CD4-positive, alpha-beta T cell treated with Interferon gamma for 1 hour (primary cell): ENCODE data around the gene ZCCHC24.
A peak's percentile ranks its signal among the peaks of the same experiment; 100 is the strongest.

Experiments
- DNase-seq: peaks from one replicate; pipeline ENCODE4 v3.0.0-alpha.2; 2020

ZCCHC24 gene

DNA sequence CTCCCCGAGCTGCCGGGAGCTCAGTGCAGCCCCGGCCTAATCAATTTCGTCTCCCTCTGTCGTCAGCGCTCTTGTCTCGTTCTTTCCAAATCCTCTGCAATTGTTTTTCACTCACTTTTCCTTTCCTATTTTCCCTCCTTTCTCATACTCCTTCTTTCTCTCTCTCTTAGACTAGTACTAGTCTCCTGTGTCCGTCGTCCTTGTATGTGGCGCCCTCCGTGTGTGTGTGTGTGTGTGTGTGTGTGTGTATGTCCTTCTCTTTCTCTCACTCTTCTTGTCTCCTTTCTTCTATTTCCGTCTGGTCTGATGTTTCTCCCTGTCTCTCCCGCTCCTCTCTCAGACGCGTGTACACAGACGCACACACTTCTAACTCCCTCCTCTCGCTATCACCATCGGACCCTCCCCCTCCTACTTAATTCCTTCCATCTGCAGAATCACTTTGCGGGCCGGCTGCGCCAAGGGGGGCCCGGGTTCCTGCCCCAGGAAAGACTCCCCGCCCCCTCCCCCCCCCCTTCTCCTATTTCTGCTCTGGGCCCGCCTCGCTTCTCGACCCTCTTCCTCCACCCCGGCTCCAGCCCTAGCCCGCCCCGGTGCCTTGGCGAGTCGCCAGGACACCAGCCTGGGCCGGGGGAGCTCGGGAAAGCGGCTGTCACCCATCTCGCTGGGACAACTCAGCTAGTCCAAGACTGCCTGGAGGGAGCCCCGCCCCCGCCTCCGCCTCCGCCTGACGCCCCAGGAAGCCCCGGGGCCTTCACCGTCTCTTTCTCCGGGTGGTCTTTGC, 743 bp upstream of the ZCCHC24 start:
- no peak for DNase-seq

DNA sequence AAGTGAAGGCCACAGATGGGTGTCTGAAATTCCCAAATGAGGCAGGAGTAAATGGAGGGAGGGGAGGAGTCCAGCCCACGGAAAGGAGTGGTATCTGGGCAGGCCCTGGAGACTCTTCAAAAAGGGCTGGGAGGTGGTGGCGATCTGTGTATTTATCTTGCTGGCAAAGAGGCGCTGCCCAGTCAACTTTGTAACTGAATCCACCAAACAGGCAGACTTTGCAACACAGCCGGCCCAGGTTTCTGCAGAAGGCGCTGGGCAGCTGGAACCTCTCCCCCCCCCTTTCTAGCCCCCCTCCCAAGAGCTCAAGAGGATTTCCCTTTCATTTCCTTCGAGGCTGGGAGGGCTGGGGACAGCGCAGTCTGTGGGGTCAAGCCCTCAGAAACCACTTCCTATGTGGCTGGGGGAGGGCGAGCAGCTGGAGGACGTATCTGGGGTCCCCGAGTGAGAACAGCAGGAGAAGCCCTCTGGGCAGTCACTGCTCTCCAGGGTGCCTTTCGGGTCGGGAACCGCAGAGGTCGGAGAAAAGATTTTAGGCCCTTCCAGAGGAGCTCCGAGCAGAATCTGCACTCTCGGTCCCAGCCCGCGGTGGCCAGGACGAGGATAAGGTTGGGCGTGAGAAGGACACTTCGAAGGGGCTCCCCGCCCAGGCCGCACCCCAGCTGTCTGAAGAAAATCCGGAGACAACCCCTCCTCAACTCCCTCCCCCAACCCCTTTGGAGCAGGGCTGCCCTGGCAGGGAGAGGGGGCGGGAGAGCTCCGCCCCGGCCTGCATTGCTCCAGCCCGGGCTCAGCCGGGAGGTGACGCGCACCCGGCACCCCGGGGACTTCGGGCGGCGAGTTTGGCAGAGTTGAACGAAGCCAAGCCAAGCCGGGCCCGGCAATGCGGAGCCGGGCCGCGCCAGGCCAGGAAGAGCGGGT, 965 bp downstream of the ZCCHC24 start:
- DNase-seq: peak; percentile 29

DNA sequence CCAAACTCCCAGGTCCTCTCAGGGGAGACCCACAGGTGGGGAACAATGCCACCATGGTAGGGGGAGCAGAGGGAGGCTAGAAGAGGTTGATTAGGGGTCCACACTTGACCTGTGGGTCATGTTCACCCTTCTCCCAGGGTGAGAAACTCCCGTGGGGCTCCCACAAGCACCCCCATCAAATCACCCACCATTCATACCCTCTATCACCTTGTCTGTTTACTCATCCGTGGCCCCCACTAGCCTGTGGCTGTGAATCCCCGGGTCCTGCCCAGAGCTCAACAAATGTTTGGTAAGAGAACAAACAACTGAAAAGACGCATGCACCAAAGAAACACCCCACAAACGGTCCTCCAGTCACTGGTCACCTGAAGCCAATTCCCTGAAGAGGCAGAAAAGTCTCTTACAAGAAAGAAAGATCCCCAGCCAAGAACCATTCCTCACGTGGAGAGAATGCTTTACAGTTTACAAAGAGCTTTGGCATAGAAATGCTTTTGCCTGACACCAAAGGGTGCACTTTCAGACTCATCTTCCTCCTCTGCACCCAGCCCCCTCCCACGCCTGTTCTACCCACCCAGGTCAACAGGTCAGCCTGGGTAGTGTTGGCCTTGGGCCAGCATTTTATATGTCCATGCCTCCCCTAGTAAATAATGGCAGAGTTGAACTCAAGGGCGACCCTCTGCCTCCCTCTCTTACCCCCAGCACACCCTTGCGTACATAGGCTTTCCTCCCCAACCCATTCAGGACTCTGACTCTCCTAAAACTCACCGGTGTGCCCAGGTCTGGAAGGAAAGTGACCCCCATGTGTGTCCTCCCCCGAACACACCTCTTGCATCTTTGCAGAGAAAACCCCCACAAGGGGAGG, 1.9 kb downstream of the ZCCHC24 start:
- no peak for DNase-seq

DNA sequence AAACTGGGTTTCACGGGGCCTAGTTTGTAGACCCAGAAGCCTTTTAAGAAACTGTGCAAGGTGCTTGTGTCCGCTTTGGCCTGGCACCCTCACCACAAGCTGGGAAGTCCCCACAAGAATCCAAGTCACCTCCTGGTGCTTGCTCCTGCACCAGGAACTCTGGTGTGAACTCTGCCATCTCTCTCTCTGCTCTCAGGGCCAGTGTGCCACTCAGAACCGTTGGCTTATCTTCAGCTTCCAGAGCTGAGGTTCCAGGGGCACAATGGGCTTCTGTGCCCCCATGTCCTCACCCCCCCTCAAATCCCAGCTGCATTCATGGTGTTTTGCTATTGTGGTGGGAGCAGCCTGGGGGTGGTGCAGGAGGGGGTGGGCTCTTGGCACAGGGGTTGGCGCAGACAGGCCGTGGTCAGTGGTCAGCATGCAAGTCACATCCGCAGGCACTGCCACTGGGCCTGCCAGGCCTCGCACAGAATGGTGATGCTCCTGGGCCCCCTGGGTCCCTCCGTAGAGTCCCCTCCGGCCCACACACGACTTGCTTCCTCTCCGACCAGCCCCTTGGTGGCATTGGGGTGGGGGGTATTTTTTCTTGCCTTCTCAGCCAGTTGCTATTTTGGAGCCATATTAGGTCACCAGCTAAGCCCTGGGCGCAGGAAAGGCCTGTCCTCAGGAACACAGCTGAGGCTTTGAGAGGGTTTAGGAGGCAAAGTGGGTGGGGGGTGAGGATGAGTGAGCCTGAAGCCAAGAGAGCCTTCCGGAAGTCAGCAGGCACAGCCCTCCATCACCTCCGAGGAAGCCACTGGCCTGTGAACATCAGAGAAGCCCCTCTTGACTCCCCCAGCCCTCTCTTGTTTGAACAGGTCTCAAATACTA, 3.0 kb downstream of the ZCCHC24 start:
- no peak for DNase-seq

DNA sequence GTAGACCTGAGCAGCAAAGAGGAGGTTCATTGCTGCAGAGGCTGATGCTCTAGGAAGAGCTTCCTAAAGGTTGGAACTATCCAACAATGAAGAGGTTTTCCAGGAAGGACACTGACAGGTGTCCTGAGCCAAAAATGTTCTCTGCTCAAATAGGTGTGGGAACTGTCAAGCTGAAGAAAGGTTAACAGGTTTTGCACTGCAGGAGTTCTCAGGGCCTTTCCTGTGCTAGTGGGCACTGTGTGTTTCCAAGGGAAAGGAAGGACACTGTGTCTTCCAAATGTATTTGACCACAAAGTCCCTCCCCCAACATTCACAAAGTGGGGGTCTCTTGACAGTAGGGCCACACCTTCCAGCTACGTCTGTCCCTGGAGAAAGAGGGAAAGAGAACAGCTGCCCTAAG, 4.0 kb downstream of the ZCCHC24 start:
- no peak for DNase-seq

DNA sequence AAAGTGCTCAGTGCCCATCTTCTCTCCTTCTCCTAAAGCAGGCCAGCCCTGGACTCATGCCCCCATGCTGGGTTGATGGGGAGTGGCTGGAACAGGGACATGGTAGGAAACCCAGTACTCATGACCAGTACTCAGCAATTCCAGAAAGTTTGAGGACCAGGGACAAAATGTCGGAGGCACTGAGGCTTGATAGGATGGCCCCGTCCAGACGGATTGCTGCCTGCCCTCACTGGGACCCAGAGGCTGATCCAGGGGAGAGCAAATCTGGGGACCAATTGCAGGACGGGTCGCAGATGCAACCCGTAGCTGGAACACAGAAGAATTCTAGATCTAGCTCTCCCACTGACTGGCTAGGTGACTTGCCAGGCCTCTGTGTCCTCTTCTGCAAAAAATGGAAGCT, 5.1 kb downstream of the ZCCHC24 start:
- DNase-seq: no peak

DNA sequence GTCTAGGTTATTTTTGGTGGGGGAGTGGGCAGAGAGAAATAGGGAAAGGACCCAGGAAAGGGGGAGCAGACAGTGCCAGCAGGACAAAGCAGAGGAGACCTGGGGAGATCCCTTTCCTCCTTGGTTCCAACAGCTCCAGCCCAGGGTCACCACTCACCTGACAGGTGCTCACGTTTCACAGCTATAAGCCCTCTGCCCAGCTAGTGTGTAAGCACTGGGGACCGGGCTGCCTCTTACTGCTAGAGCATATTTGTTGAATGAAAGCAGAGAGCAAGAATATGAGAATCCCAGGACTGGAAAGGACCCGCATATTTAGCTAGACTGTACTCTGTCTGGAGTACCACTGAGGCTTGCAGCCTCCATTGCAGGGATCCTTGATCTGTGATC, 6.7 kb downstream of the ZCCHC24 start:
- DNase-seq: no peak

DNA sequence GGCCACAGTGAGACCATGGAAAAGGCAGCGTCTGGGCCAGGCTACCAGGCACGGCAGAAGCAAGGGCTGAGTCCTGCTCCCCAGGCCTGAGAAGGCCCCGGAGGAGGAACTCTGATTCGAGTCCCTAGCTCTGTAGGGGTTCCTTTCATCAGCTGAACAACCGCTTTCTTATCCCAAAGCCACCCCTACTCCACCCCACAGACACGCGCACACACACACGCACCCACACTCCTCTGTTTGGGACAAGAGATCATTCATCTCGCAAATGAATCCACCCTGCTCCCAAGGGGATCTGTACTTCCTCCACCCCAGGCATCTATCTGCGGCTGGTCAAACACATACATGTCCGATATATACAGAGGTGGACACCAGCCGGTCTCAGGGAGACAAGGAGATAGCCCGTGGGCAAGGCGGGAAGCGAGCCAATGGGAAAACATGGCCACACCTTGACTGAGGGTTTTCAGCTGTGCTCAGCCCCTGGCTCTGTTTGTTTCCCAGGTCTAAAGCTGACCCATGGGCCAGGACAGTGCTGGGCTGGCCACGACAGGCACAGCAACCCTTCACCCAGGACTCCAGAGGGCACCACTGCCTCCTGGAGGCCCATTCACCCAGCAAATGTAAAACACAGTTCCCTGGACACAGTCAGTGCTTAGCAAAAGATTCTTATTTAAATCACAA, 7.3 kb downstream of the ZCCHC24 start:
- DNase-seq: no peak

DNA sequence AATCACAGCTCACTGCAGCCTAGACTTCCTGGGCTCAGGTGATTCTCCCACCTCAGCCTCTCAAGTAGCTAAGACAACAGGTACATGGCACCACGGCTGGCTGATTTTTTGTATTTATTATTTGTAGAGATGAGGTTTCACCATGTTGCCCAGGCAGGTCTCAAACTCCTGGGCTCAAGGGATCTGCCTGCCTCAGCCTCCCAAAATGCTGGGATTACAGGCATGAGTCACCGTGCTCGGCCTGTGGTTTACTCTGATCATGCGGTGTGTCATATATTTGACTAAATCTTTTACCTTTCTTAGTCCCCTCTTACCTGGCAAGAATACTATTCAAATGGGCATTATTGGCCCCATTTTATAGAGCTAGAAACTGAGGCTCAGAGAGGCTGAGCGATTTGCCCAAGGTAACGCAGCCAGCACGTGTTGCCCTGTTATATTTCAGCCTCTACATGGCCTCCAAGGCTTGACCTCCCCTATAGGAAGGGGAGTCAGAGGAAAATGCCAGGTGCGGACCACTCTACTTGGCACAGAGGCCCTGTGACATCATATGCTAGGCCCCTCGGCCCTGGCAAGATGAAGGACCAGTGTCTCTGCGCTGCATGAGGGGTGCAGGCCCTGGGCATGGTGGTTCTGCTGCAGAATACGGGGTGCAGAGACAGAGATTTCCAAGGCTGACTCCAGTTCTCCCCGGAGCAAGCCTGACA, 8.2 kb downstream of the ZCCHC24 start:
- no peak for DNase-seq

DNA sequence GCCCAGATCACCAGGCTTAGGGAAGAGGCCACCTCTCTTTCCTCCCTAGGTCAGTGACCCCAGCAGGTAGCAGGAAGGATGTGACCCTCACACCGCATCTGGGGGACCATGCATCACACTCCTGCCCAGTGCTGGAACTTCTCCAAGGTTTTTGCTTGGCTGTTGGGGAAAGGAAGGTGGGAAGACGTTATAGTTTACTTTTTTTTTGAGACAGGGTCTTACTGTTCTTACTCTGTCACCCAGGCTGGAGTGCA, 8.6 kb downstream of the ZCCHC24 start:
- no peak for DNase-seq

DNA sequence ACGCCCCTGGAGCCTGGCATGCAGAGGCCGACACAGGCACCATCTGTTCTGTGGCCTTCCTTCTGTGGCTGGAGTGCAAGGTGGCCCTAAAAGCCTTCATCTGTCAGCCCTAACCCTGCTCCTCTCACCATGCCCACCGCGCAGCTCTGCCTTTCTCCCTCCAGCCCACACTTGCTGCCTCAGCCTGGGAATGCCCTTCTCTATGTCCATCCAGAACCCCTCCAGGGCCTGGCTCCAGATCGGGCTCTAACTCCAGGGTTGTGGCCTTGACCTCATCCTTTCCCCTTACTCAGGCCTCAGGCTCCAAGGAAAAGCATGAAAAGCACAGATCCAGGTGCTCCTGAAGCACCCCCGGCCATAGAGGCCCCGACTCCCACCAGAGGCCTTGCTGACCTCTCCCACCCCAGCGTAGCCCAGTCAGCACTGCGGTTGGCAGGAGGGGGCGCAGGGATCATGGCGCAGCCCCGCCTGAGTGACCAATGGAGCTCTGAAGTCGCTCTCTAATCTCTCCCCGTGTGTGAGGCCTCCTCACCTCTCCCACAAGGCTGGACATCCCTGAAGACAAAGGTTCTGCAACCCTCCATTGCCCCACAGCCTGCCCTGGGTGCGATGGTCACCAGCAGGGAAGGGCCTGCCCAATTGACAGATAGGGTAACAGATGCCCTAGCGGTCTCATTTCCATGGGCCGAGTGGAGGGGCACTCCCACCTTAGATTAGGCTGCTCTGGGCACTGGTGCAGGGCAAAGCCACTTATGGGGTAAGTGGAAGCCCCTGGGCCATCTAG, 9.2 kb downstream of the ZCCHC24 start:
- DNase-seq: no peak

DNA sequence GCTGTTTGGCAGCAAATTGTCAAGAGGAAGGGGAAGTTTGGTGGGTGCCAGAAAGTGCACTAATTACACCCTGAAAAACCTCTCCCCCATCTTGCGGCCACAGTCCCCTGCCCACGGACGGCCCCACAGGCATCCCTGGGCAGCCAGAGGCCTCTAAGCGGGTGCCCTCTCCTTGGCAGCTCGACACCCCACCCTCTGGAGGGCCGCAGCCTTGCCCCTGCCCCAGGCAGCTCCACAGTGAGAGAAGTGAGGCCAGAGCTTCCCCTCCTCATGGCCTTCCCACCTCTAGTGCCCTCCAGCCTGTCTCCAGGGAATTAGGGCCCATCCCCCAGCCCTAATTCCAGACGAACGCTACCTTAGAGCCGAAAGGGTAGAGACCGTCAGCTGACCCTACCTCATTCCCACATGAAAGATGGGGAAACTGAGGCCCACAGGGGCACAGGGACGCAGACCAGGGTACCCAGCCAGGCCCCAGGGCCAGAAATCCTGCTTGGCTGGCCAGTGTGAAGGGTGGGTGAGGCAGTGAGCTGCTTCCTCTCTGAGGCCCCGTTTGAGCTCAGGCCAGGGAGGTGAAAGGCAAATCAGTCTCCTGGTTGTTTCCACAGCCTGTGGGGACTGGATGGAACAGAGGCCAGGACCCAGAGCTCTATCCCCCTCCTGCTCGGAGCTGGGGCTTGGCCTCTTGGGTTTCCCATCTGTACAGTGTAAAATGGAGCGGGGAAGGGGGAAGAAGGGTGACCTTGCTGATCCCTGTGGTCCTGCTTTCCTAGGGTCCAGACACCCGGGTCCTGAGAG, 10.0 kb downstream of the ZCCHC24 start:
- no peak for DNase-seq

DNA sequence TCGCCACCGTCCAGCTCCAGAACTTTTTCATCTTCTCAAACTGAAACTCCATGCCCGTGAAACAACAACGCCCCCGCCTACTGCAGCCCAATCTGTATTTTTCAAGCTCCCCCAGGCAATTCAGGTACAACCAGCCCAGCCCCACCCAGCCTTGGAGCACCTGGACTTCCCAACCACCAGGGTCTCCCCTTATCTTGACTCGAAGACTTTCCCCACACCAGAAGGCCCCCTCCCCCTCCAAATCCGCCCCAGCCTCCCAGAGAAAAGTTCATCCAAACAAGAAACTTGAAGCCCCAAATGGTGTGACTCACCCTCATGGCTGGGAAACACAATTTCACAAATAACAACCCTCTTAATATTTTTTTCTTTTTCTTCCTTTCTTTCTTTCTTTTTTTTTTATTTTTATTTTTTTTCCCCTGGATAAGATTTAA, 10.6 kb downstream of the ZCCHC24 start:
- DNase-seq: no peak

DNA sequence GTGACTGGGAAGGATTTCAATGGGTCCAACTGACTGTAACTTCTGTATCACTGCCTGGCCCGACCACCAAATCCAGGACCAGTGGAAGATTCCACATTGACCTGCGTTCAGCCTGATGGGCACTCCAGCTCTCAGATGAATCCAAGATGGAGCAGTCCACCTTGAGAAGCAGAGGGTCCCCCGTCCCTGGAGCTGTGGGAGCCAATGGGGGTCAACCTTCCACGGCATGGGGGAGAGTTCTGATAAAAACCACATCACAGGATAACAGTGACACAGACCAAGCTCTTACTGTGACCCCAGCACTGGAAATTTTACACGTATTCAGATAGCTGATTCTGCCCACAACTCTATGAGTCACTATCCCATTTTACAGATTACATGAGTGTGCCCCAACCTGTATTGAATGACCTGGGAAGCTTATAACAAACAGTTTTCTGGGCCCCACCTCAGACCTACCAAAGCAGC, 11.2 kb downstream of the ZCCHC24 start:
- DNase-seq: no peak

DNA sequence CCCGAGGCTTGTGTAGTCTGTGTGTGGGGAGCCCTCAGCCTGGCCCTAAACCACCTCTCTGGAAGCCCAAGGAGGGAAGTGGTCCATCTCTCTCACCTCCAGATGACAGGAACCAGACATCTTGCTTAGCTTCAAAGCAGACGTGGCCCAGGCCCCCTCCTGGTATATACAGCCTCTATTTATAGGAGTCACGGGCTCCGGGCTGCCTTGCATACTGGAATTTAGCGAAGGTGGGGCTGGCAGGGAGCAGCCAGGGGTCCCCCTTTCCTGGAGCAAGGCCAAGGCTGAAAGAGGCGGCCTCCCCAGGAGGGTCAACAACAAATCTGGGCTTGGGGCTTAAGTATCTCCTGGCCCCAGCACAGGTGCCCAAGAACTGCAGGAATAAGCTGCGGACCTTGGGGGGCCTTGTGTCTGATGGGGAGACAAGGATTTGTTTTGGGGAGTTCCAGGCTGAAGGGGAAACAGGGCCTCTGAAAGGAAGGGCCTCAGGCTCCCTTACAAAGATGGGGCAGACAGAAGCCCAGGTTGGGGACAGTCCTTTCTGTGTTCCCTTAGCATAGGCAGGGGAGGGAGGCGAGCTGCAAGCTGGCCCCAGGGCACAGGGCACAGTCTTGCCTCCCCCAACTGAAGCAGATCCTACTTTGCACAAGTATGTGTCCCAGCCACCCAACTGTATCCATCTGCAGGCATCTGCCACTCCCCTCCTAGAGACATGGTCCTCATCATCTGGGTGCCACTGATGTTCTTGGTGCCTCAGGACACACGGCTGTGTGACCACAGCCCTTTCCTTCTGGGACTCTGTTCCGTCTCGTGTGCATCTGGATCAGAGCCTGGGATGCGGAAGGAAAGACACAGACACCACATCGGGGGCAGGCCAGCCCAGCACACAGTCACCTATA, 11.9 kb downstream of the ZCCHC24 start:
- DNase-seq: no peak

DNA sequence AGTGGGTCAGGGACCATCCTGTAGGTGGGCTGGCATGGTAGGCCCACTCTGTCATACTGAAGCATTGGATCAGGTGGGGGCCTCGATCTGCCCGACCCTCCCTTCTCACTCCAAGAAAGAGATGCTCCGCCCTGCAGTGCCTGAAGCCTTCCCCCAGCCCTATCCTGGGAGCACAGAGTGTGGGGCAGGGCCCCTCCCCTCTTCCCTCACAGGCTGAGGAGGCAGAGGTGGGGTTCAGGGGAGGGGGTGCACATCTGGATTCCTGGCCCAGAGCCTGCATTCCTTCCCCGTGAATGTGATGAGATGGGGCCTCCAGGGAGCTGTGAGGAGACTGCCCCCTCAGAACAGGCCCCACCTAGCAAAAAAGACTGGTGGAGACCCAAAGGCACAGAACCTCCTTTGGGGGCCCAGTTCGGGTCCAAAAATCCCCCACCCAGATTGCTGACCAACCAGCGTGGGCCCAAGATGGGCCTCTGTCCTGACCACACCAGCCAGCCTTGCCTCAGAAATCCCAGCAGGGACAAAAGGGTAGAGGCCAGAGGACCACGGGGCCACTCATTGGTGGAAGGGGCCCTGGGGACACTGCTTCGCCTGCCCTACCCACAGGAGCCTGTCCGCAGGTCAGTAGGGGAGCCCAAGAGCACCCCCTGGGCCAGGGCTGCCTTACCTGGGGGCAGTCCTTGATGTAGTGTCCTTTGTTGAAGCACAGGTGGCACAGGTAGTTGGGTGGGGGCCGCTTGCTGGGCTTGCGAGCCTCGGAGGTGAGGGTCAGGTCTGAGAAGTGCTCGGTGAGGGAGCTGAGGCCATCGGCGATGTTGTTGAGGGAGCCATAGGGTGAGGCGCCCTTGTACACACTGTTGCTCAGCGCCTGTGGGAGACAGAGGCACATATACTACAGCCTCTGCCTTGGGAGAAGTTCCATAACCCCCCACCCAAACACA, 13.3 kb downstream of the ZCCHC24 start:
- no peak for DNase-seq

DNA sequence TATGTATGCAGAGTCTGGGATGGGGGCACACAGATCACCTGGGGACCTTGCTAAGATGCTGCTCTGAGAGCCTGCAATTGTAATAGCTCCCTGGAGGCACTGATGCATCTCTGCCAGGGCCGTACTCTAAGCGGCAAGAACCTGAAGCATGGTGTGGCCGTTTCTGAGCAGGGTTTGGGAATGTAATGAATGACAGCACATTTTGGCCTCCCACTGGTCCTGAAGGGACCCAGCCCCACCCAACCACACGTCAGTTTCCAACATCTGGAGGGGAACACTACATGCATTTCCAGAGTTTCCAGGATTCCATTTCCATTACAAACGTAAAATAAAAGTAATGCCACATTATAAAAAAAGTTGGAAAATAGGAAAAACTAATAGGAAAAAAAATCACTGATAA, 14.0 kb downstream of the ZCCHC24 start:
- no peak for DNase-seq
